Activated naive CD8-positive, alpha-beta T cell treated with anti-CD3 and anti-CD28 coated beads, Interleukin-2, amount 50 U/mL, for 16 hours (primary cell): Measurements from ENCODE around the gene SBF1.
"Not testable (repeated sequence)": the region's sequence is repeated elsewhere in the genome, so short reads cannot be mapped to it uniquely, and the experiment has no call there.

Source experiments
- DNase-seq: peaks from one replicate; pipeline ENCODE4 v3.0.0-alpha.2; 2020; ENCODE audit warnings: low read depth, low spot score

Gene SBF1

DNA sequence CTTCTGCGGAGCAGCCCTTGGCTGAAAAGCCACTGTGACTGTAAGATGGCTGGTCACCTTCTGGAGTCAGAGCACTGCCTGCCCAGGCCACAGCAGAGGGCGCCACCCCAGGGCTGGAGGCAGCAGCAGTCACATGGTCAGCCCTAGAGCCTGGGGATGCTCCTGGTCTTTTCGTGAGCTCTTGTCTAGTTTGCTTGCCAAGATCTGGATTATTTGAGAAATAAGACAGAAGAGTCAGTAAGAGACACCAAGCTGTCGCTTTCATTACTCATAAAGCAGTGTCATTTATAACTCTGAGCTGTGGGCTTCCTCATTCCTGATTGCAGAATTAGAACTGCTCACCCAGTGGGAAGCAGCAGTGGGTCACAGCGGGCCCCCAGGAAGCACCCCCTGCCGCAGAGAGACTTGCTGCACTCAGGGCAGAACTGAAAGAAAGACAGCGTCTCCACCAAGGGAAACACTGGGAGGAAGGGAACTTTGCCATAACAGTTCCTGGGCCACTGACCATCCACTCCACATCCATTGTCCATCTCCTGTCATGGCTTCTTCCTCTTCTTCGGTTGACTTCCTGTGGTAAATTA is 75.0 kb downstream of the SBF1 start:
- DNase-seq, result no peak

DNA sequence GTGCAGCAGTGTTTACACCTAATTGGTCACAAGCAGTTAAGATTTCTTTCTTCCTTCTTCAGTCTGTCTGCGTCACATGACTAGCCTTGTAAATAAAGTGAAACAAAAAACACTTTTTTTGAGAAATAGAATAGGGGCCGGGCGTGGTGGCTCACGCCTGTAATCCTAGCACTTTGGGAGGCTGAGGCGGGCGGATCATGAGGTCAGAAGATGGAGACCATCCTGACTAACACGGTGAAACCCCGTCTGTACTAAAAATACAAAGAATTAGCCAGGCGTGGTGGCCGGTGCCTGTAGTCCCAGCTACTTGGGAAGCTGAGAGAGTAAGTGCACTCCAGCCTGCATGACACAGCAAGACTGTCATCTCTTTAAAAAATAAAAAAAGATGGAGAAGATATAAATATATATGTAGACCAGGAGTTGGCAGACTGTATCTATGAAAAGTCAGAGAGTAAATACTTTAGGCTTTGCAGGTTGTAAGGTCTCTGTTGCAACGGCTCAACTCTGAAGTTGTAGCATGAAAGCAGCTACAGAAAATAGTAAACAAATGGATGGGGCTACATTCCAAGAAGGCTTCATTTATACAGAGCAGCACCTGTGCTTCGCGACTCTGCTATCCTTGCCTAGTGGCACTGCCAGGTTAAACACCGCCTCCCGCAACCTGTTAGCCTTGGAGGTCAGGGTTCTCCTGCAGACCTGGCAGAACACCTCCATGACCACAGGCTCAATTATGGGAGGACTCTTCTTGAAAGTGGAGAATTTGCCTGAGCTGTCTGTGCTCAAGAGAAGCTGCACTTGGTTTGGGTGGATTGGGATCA is 75.8 kb downstream of the SBF1 start:
- DNase-seq, result no peak

DNA sequence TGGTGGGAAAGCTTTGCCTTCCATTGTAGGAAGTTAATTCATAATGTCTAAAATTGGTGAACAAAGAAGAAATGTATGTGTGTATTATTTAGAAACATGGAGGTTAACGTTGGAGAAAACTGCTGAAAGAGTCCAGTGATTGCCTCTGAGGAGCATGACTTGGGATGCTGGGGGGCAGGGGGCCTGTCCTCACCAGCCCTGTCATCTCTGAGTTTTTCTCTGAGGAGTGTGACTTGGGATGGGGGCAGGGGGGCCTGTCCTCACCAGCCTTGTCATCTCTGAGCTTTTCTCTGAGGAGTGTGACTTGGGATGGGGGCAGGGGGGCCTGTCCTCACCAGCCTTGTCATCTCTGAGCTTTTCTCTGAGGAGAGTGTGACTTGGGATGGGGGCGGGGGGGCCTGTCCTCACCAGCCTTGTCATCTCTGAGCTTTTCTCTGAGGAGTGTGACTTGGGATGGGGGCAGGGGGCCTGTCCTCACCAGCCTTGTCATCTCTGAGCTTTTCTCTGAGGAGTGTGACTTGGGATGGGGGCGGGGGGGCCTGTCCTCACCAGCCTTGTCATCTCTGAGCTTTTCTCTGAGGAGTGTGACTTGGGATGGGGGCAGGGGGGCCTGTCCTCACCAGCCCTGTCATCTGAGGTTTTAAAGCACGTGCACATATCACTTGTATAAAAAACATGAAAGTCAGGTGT is 77.3 kb downstream of the SBF1 start:
- DNase-seq, result not testable (repeated sequence)

DNA sequence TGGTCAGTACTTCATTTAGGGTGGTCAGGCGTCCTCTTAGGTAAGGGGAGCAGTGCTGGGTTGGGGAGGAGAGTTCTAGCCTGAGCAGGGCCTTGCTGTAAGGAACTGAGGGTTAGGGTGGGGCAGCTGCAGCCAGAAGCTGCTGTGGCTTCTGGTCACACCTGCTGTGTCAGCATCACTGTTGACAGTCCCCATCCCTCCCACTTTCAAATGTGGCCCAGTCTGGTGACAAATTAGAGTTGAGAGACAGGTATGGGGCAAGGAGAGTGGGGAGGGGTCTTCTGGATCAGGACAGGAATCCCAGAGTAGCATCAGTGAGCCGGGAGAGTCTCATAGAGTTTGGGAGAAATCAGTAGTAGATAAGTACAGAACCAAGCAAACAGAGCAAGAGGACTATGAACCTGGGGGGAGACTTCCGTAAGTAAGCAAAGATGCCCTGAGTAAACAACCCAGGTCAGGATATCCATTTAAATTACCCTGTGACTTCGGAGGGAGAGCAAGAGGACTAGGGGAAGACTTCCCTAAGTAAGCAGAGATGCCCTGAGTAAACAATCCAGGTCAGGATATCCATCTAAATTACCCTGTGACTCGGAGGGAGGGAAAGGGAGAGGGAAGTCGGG is 78.0 kb downstream of the SBF1 start:
- no peak for DNase-seq
